Nephron (organoid): Measurements from ENCODE around the gene LTBR.
A peak's percentile ranks its signal among the peaks of the same experiment; 100 is the strongest.

ENCODE experiments used
- H3K27ac Mint-ChIP-seq, 3 experiments: 2 replicates each; pipeline ENCODE4 v1.8.0; 2020; ENCODE audit warnings: mixed read lengths in 3 of 3, mild to moderate bottlenecking in 2 of 3, moderate library complexity in 1 of 3
- H3K27me3 Mint-ChIP-seq: 2 replicates; pipeline ENCODE4 v1.8.0; 2021; ENCODE audit warnings: low read depth, mild to moderate bottlenecking, moderate library complexity, mixed read lengths
- H3K36me3 Mint-ChIP-seq: 2 replicates; pipeline ENCODE4 v1.8.0; 2020; ENCODE audit warnings: low read depth, mixed read lengths
- H3K4me1 Mint-ChIP-seq: 2 replicates; pipeline ENCODE4 v1.8.0; 2020; ENCODE audit warnings: mixed read lengths
- H3K4me3 Mint-ChIP-seq, 3 experiments: 2 replicates each; pipeline ENCODE4 v1.8.0; 2020; ENCODE audit warnings: mild to moderate bottlenecking in 3 of 3, mixed read lengths in 3 of 3, moderate library complexity in 2 of 3
- H3K9me3 Mint-ChIP-seq: 2 replicates; pipeline ENCODE4 v1.8.0; 2020; ENCODE audit warnings: mixed read lengths
- TF ChIP-seq, protein P1 (sequence below), 3 experiments: fragments of 200-600 bp; sonication (generic); IDR thresholded peaks; one replicate each; pipeline ENCODE4 v1.5.0; 2021; ENCODE audit warnings: antibody characterized with exemption in 3 of 3; ENCODE audit not compliant: unreplicated experiment in 3 of 3

LTBR gene

DNA sequence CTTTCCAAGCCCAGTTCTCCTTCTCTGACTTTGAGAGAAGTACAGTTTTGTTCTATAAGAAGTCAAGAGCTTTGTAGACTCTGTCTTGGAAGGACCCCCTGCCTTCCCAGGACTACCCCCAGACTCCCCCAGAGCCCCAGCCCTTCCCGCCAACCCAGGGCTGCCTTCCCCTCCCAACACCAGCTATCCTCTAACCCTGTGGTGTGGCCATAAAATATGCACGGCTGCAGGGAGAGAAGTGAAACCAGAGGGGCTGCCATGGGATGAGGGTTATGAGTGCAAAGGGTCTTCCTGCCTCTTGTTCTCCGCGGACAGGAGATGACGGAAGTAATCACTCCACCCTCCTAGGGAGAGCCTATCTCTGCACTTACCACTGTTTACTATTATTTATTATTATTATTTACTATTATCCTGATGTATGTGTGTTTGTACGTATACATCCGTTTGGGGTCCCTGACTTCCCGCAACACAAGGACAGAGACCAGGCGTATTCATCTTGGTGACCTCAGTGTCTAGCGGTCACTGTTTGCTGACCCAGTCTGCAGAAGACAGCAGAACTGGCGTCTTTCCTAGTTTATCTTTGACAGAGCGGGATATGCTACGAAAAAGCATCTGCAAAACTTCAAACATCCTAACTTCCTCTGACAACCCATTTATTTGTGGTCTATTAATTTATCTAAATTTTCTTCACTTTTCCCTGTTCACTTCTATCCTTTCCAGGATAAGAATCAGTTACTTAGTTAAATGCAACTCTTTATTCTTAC, 5.1 kb upstream of the LTBR start:
- no peaks in the 10 kb centered on the region for H3K9me3 Mint-ChIP-seq
- H3K27ac Mint-ChIP-seq = peak overlapping the region; percentile 61 to 86 (median 70)
- H3K36me3 Mint-ChIP-seq = no peaks in the 10 kb centered on the region
- peak overlapping the region in 1 of 3 experiments; percentile 12 for H3K4me3 Mint-ChIP-seq
- peaks cover 5% of the 10 kb centered on the region for H3K27me3 Mint-ChIP-seq
- TF ChIP-seq, protein P1, sequence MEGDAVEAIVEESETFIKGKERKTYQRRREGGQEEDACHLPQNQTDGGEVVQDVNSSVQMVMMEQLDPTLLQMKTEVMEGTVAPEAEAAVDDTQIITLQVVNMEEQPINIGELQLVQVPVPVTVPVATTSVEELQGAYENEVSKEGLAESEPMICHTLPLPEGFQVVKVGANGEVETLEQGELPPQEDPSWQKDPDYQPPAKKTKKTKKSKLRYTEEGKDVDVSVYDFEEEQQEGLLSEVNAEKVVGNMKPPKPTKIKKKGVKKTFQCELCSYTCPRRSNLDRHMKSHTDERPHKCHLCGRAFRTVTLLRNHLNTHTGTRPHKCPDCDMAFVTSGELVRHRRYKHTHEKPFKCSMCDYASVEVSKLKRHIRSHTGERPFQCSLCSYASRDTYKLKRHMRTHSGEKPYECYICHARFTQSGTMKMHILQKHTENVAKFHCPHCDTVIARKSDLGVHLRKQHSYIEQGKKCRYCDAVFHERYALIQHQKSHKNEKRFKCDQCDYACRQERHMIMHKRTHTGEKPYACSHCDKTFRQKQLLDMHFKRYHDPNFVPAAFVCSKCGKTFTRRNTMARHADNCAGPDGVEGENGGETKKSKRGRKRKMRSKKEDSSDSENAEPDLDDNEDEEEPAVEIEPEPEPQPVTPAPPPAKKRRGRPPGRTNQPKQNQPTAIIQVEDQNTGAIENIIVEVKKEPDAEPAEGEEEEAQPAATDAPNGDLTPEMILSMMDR (IDR thresholded peaks at IDR 0.05; ENCODE audit: unreplicated experiment in 3 of 3) = no peak
- H3K4me1 Mint-ChIP-seq = peaks cover 53% of the 10 kb centered on the region

DNA sequence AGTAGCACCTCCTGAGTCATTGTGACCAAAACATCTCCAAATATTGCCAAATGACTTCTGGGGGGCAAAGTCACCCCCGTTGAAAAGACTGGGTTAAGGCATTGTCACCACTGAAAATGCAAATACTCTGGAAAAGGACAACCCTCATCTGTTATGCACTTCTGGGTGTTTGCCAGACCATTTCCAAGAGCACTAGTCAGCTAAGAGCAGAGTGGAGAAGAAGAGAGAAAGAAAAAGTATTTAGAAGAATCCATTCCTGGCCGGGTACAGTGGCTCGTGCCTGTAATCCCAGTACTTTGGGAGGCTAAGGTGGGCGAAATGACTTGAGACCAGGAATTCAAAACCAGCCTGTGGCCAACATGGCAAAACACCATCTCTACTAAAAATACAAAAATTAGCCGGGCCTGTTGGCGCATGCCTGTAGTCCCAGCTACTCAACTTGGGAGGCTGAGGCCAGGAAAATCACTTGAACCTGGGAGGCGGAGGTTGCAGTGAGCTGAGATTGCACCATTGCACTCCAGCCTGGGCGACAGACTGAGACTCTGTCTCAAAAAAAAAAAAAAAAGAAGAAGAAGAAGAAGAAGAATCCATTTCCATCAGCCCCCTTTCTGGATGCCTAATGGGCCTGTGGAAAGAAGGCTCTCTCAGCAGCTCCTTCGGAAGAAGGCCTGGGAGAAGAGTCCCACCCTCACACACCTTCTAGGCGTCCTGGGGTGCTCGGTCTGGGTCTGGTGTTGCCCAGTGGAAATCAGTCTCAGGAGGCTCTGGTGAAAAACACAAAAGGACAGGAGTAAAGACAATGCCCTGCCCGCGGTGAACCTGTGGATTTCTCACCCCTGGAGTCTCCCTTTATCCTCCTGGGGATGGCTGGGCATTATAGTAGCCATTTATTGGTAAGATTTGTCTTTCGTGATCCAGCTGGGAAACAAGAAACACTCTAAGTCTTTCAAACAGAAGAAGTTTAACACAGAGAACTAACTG, 3.5 kb upstream of the LTBR start:
- peak overlapping the region; percentile 6 to 86 (median 67) for H3K27ac Mint-ChIP-seq
- no peak overlapping the region for H3K4me3 Mint-ChIP-seq
- no peaks in the 10 kb centered on the region for H3K36me3 Mint-ChIP-seq
- H3K4me1 Mint-ChIP-seq = peaks cover 47% of the 10 kb centered on the region
- H3K9me3 Mint-ChIP-seq = no peaks in the 10 kb centered on the region
- TF ChIP-seq, protein P1 (IDR thresholded peaks at IDR 0.05; ENCODE audit: unreplicated experiment in 3 of 3) = no peak
- peaks cover 5% of the 10 kb centered on the region for H3K27me3 Mint-ChIP-seq

DNA sequence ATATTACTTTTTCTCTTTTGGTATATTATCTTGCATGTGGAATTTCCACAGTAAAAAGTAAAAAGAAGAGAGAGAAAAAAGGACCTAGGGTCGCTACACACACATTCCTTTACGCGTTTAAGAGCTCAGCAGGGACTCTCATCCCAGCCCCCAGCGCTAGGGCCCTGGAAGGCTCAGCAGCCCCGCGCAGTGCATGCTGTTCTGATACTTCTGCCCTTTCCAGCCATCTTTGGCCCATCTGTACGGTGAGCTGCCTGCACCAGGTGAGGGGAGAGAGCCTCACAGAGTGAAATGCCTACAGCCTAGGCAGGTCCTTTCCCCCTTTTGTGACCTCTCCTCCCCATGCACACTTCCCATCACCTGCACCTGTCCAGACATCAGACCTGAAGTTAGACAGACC, 1.6 kb upstream of the LTBR start:
- Mint-ChIP-seq H3K9me3 (no peaks in the 10 kb centered on the region), H3K27ac (peak overlapping the region; percentile 38 to 67 (median 60)), H3K27me3 (no peaks in the 10 kb centered on the region), H3K36me3 (peaks cover 5% of the 10 kb centered on the region), H3K4me1 (peaks cover 30% of the 10 kb centered on the region), H3K4me3 (peak overlapping the region in 1 of 3 experiments; percentile 16)
- TF ChIP-seq, protein P1 (IDR thresholded peaks at IDR 0.05; ENCODE audit: unreplicated experiment in 3 of 3) = no peak

DNA sequence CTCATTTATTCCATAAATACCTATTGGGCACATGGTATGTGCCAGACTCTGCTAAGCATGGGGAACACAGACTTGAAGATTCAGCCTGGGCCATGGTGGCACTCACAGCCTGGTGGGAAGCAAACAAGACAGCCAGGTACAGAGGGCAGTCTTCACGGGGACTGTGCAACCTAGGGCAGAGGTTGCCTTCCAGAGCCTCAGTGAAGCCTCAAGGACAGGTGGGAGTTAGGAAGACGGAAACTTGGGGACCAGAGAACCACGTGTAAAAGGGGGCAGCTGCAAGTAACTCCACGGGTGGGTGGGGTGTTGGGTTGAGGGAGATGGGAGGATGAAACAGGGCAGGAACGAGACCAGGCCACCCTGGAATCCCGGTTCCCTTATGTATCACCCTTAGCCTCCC, 980 bp upstream of the LTBR start:
- H3K27ac Mint-ChIP-seq = peak overlapping the region; percentile 60 to 83 (median 72)
- TF ChIP-seq, protein P1 (IDR thresholded peaks at IDR 0.05; ENCODE audit: unreplicated experiment in 3 of 3) = no peak
- peak overlapping the region in 2 of 3 experiments; percentile 54 to 59 for H3K4me3 Mint-ChIP-seq
- H3K27me3 Mint-ChIP-seq = no peaks in the 10 kb centered on the region
- peaks cover 5% of the 10 kb centered on the region for H3K36me3 Mint-ChIP-seq
- peaks cover 26% of the 10 kb centered on the region for H3K4me1 Mint-ChIP-seq
- H3K9me3 Mint-ChIP-seq = no peaks in the 10 kb centered on the region

DNA sequence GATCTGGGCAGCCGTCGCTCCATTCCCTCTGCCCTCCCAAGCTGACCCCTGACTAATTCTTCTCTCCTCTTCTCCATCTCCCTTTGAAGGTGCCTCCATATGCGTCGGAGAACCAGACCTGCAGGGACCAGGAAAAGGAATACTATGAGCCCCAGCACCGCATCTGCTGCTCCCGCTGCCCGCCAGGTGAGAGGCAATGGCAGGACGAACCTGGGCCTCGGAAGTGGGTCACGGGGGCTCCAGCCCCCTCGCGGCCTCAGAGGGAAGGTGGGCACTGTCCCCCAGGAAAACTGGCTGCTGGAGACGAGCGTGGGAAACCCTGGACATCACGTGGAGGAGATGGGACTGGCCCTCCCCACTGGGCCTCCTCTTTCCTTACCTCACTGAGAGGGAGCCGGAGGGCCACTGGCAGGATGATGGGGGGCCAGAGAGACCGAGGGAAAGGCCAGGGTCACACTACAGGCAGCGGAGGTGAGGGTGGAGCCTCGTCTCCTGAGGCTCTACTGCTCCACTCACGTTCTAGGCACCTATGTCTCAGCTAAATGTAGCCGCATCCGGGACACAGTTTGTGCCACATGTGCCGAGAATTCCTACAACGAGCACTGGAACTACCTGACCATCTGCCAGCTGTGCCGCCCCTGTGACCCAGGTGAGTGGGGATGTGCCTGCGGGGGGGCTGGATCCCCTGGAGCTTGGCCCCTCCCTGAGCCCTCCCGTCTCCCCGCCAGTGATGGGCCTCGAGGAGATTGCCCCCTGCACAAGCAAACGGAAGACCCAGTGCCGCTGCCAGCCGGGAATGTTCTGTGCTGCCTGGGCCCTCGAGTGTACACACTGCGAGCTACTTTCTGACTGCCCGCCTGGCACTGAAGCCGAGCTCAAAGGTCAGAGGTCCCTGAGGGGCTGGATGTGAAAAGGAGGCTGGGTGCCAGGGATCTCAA, 806 bp downstream of the LTBR start:
- Mint-ChIP-seq H3K4me1 (peaks cover 18% of the 10 kb centered on the region), H3K9me3 (no peaks in the 10 kb centered on the region), H3K27me3 (no peaks in the 10 kb centered on the region), H3K4me3 (peak overlapping the region; percentile 31 to 66 (median 64)), H3K36me3 (peaks cover 11% of the 10 kb centered on the region), H3K27ac (peak overlapping the region; percentile 37 to 61 (median 60))
- TF ChIP-seq, protein P1 (IDR thresholded peaks at IDR 0.05; ENCODE audit: unreplicated experiment in 3 of 3) = no peak
